ENCODE results near the gene CACNA1E. TPM values are rescaled to one million over a fixed set of nuclear protein-coding genes. Genes with fewer than 3 reads are reported as not detected.
A peak's percentile ranks its signal among the peaks of the same experiment; 100 is the strongest.

Gene CACNA1E
- total and polyA plus RNA-seq, 2 of the 13 experiments (the other 11 are each of a cell fraction or from before 2014, with no cell fraction given), result not detected

- peak; percentile 97 for ATAC-seq
- no peak for TF ChIP-seq ZKSCAN5 (CRISPR knock-in tag; IDR thresholded peaks at IDR 0.05)
- TF ChIP-seq ZBTB49 (CRISPR knock-in tag; IDR thresholded peaks at IDR 0.05; ENCODE audit: borderline replicate concordance), result no peak
- TF ChIP-seq ZBTB7B (CRISPR knock-in tag; IDR thresholded peaks at IDR 0.05), result no peak
- TF ChIP-seq MAFF (IDR thresholded peaks at IDR 0.05; ENCODE audit: low read depth, low read length), result no peak
- no peak for TF ChIP-seq NFRKB (IDR thresholded peaks at IDR 0.05)
- TF ChIP-seq ZNF589 (CRISPR knock-in tag; conservative IDR thresholded peaks at IDR 0.05), result no peak
- 0 out of 2 replicates have a peak, but pooled peaks have one; percentile 8 for TF ChIP-seq STAG1 (CRISPR knock-in tag; IDR thresholded peaks at IDR 0.05)
- TF ChIP-seq XRCC5 (optimal IDR thresholded peaks at IDR 0.05; ENCODE audit: low read length), result peak; percentile 47
- TF ChIP-seq AKNA (CRISPR knock-in tag; IDR thresholded peaks at IDR 0.05; ENCODE audit: borderline replicate concordance), result no peak
- TF ChIP-seq CBX1 (IDR thresholded peaks at IDR 0.05; ENCODE audit: low read depth), result no peak
- no peak for TF ChIP-seq KLF13 (CRISPR knock-in tag; IDR thresholded peaks at IDR 0.05)
- TF ChIP-seq CTCF (CRISPR knock-in tag; IDR thresholded peaks at IDR 0.05), result peak; percentile 51
- TF ChIP-seq FUBP1 (CRISPR knock-in tag; IDR thresholded peaks at IDR 0.05; ENCODE audit: borderline replicate concordance), result no peak
- TF ChIP-seq HMGA1 (CRISPR knock-in tag; conservative IDR thresholded peaks at IDR 0.05), result no peak
- no peak for TF ChIP-seq PCBP1 (IDR thresholded peaks at IDR 0.05; ENCODE audit: borderline replicate concordance, low read depth, low read length)
These were observed 21.1 kb downstream of the CACNA1E start for GRCh38 chr1:181504399-181504842.

More at GRCh38 chr1:181504399-181504842, 21.1 kb downstream of the CACNA1E start:
- Histone ChIP-seq H3K79me2 (ENCODE audit: insufficient read depth, low read length) (no peaks in the 10 kb centered on the region), H3K4me3 (replicated peaks in 1 of 3; ENCODE audit: insufficient read depth in 1 of 3, low read depth in 2 of 3, low read length in 3 of 3) (no peak overlapping the region), H3K27me3 (ENCODE audit: control insufficient read depth in 1 of 2, insufficient read depth in 2 of 2, low read length in 2 of 2) (no peaks in the 10 kb centered on the region), H3K27ac (ENCODE audit: extremely low read length, insufficient read depth, low read length) (no peak overlapping the region), H3K4me2 (ENCODE audit: low read depth, low read length) (no peak overlapping the region), H3K9ac (ENCODE audit: insufficient read depth, low read depth, low read length) (no peak overlapping the region), H3K36me3 (replicated peaks in 1 of 2; ENCODE audit: control insufficient read depth in 1 of 2, insufficient read depth in 2 of 2, low read length in 2 of 2) (no peaks in the 10 kb centered on the region), H3K9me3 (ENCODE audit: low read length) (no peaks in the 10 kb centered on the region), H2AFZ (ENCODE audit: low read length) (no peak overlapping the region), H3K4me1 (ENCODE audit: insufficient read depth, low read length) (peaks cover 11% of the 10 kb centered on the region; the same call in 1 of the 2 replicates), H4K20me1 (ENCODE audit: insufficient read depth, low read length) (no peaks in the 10 kb centered on the region; the same call in 1 of the 2 replicates)
- intact Hi-C loops (cut with micrococcal nuclease; ENCODE audit: unreplicated experiment), result loop anchor here (1.0 kb wide), 1 partner anchor 25 kb away; no protein-coding TSS in a partner anchor
- POLR2A ChIA-PET, result no interaction called here
- BruUV-seq (replicated peaks), result no TSS peak
- FAIRE-seq, result peak; percentile 65
- WGBS (ENCODE audit: low lambda C conversion rate), result 47% methylated on average over 4 of the region's 4 CpGs
- DNase-seq (ENCODE audit: low spot score), result peak; percentile 48
- CTCF ChIA-PET (ENCODE audit: low intra/inter-chr PET ratio, low total read pairs), result interaction anchor here (1.5 kb wide), 1 partner anchor 25 kb away, joined by 7 read pairs; no protein-coding TSS in a partner anchor
- in situ Hi-C loops (cut with HindIII; ENCODE audit: extremely low pct_ligation_motif_present, low pct_unique_long_range_greater_than_20kb), result no loop called here

Measured in HepG2 (cell line).